ENCODE measurements around the gene UBE3D. TPM values are rescaled to one million over a fixed set of nuclear protein-coding genes. Genes with fewer than 3 reads are reported as not detected.

Gene UBE3D, protein sequence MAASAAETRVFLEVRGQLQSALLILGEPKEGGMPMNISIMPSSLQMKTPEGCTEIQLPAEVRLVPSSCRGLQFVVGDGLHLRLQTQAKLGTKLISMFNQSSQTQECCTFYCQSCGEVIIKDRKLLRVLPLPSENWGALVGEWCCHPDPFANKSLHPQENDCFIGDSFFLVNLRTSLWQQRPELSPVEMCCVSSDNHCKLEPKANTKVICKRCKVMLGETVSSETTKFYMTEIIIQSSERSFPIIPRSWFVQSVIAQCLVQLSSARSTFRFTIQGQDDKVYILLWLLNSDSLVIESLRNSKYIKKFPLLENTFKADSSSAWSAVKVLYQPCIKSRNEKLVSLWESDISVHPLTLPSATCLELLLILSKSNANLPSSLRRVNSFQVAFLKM
- total RNA-seq, result 1 to 10 TPM; 4.0 to 4.2 TPM

DNA sequence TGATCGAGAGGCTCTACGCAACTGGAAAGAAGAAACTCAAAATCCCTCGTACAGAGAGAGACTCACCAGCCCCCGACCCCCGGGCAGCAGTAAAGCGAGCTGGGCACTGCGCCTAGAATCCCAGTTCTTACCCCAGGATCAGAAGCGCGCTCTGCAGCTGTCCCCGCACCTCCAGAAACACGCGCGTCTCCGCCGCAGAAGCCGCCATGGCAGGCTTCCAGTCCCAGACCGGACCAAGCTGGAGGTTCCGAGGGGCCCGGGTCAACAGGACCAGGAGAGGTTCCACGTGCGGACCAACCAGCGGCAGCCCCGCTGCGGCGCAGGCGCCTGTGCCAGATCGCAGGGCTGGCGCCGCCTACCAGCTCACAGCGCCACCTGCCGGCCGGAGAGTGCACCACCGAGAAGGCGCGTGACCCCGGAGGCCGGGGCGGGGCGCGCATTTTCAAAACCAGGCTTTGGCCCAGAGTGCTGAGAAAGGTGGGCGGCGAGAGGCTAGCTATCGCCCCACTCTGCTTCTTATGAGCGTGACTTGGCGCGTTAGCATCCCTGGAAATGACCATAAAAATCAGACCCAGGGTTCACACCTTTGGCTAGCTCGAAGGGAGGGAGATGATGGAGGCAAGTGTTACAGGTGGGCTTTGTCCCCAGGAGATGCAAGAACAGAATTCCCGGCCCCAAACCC is at the start of gene UBE3D:
UBE3D (minus strand) TSS at position 331 of the 682 bp plus-strand sequence; CDS start at position 208, 123 bp downstream.
- CTCF ChIA-PET, result interaction anchor here (0.6 to 3.8 kb wide), 40 partner anchors 10 to 1334 kb away, joined by 3 to 59 read pairs (median 5); partner anchors contain the start of genes PGM3, PRSS35 and RWDD2A
- POLR2A ChIA-PET, result interaction anchor here (0.6 kb wide), 1 partner anchor 123 kb away, joined by 5 read pairs; no protein-coding TSS in a partner anchor
- Mint-ChIP-seq H3K36me3 (ENCODE audit: low read depth) (no peaks in the 10 kb centered on the region), H3K27ac (peak within 1 kb of the TSS; percentile 76), H3K4me3 (peak within 1 kb of the TSS; percentile 88), H3K27me3 (no peaks in the 10 kb centered on the region), H3K9me3 (no peaks in the 10 kb centered on the region), H3K4me1 (peaks cover 42% of the 10 kb centered on the region)
- DNase-seq, result peak; percentile 92

DNA sequence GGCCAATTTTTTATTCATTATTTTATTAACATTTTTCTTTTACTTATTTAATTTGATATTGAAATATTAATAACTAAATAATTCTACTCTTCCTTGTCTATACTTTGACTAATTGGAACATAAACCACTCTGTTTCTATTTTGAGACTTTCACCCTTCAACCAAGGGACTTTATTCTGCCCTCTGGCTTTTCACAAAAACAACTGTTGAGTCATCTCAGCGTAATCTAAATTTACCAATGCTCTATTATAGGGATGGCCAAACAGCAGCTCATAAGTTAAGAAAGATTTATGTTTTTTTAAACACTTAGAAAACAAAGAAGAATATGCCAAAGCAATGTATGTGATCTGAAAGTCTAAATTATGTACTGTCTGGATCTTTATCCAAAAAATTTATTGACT is 48.5 kb upstream of the UBE3D start:
- no peak for DNase-seq
- ChIA-PET POLR2A (no interaction called here), CTCF (no interaction called here)
- Mint-ChIP-seq H3K27me3 (no peaks in the 10 kb centered on the region), H3K9me3 (no peaks in the 10 kb centered on the region), H3K4me3 (no peak overlapping the region), H3K27ac (no peak overlapping the region), H3K4me1 (no peaks in the 10 kb centered on the region), H3K36me3 (ENCODE audit: low read depth) (peaks cover 7% of the 10 kb centered on the region)

DNA sequence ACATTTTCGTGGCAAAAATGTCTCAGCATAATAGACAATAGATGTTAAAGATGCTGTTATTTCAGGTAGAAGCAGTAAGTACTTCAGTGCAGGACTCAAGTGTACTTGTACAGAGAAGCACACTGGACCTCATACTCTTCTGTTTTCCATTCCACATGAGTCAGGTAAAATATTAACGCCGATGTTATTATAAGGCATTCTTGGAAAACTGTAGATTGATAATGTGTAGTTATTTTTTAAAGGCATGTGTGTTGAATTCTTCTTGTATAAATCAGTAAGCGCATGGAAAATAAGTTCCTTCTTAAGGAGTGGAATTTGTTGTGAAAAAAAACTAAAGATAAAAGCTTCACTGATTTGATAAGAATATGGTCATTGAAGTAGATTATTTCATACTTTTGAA is 47.6 kb upstream of the UBE3D start:
- no peak for DNase-seq
- H3K9me3 Mint-ChIP-seq, result no peaks in the 10 kb centered on the region
- ChIA-PET POLR2A (no interaction called here), CTCF (no interaction called here)
- H3K27me3 Mint-ChIP-seq, result no peaks in the 10 kb centered on the region
- no peaks in the 10 kb centered on the region for H3K4me1 Mint-ChIP-seq
- no peak overlapping the region for H3K27ac Mint-ChIP-seq
- H3K4me3 Mint-ChIP-seq, result no peak overlapping the region
- peaks cover 12% of the 10 kb centered on the region for H3K36me3 Mint-ChIP-seq (ENCODE audit: low read depth)

DNA sequence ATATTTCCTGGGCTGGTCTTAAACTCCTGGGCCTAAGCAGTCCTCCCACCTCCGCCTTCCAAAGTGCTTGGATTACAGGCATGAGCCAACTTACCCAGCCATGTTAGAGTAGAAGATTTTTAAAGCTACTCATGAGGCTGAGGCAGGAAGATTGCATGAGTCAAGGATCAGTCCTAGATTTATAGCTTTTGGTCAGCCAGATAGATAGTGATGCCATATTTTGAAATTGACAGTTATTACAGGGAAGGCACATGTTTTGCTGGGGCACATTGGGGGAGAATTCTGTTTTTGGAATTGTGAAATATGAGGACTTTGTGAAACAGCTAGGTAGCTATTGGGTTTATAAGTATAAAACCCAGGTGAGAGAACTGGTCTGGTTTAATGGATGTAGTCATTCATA is 42.7 kb upstream of the UBE3D start:
- Mint-ChIP-seq H3K4me3 (no peak overlapping the region), H3K9me3 (peaks cover 10% of the 10 kb centered on the region), H3K27me3 (no peaks in the 10 kb centered on the region), H3K4me1 (no peaks in the 10 kb centered on the region), H3K36me3 (ENCODE audit: low read depth) (peaks cover 25% of the 10 kb centered on the region), H3K27ac (no peak overlapping the region)
- no peak for DNase-seq
- POLR2A ChIA-PET, result no interaction called here
- CTCF ChIA-PET, result interaction anchor here (0.7 to 1.2 kb wide), 4 partner anchors 9 to 43 kb away, joined by 3 to 4 read pairs (median 4); partner anchors contain the start of gene UBE3D

DNA sequence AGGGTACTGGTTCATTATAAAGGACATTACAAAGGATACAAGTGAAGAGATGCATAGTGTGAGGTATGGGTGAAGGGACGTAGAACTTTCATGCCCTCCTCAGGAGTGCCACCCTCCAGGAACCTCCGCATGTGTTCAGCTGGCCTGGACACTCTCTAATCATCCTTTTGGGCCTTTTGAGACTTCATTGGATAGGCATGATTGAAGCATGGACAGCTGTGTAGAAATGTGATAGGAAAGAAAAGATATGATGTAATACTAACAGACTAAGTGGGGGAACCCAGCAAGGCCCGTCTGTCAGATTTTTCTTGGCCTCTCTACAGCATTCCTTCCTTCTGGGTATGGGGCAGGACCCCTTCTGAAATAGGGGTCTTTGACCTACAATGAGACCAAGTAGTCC is 32.9 kb upstream of the UBE3D start:
- no peak for DNase-seq
- H3K4me1 Mint-ChIP-seq, result no peaks in the 10 kb centered on the region
- CTCF ChIA-PET, result interaction anchor here (0.9 to 1.7 kb wide), 2 partner anchors 7 to 33 kb away, joined by 3 to 7 read pairs; partner anchors contain the start of gene UBE3D
- H3K27me3 Mint-ChIP-seq, result no peaks in the 10 kb centered on the region
- H3K4me3 Mint-ChIP-seq, result no peak overlapping the region
- POLR2A ChIA-PET, result no interaction called here
- peaks cover 22% of the 10 kb centered on the region for H3K36me3 Mint-ChIP-seq (ENCODE audit: low read depth)
- H3K27ac Mint-ChIP-seq, result no peak overlapping the region
- peaks cover 2% of the 10 kb centered on the region for H3K9me3 Mint-ChIP-seq

DNA sequence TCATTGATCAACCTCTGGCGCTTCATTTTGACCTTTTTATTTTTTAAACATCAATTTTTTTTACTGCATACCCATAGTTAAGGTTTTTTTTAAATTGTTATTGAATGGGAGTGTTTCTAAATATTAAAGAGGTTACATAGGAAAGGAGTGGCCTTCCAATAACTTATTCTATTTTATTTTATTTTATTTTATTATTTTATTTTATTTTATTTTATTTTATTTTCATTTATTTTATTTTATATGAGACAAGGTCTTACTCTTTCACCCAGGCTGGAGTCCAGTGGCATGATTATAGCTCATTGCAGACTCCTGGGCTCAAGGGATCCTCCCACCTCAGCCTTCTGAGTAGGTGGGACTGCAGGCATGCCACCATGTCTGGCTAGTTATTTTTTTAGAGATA is 32.0 kb upstream of the UBE3D start:
- no peak for DNase-seq
- Mint-ChIP-seq H3K27ac (no peak overlapping the region), H3K4me3 (no peak overlapping the region), H3K9me3 (no peaks in the 10 kb centered on the region), H3K27me3 (no peaks in the 10 kb centered on the region), H3K4me1 (no peaks in the 10 kb centered on the region), H3K36me3 (ENCODE audit: low read depth) (peaks cover 17% of the 10 kb centered on the region)
- POLR2A ChIA-PET, result no interaction called here
- CTCF ChIA-PET, result interaction anchor here (0.9 to 1.7 kb wide), 2 partner anchors 8 to 32 kb away, joined by 3 to 7 read pairs; partner anchors contain the start of gene UBE3D

DNA sequence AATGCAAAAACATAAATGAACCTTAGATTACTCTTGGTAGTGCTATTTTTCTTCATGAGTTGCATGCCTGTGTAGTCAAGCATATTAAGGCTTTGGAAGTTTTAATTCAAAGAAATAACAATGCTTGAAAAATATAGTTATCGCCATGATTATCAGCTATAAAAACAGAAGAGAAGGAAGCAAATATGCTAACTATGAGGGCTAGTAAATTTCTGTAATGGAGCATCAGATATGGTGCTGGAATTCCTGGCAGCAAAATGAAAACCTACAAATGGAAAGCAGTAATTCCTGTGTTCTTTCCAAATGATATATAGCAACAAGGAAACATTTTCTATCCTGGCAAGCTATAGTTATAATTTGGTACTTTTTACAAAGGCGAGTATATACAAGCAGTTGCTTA is 31.6 kb upstream of the UBE3D start:
- Mint-ChIP-seq H3K9me3 (no peaks in the 10 kb centered on the region), H3K4me3 (no peak overlapping the region), H3K4me1 (no peaks in the 10 kb centered on the region), H3K27me3 (no peaks in the 10 kb centered on the region), H3K36me3 (ENCODE audit: low read depth) (peaks cover 13% of the 10 kb centered on the region), H3K27ac (no peak overlapping the region)
- ChIA-PET POLR2A (no interaction called here), CTCF (no interaction called here)
- DNase-seq, result no peak

DNA sequence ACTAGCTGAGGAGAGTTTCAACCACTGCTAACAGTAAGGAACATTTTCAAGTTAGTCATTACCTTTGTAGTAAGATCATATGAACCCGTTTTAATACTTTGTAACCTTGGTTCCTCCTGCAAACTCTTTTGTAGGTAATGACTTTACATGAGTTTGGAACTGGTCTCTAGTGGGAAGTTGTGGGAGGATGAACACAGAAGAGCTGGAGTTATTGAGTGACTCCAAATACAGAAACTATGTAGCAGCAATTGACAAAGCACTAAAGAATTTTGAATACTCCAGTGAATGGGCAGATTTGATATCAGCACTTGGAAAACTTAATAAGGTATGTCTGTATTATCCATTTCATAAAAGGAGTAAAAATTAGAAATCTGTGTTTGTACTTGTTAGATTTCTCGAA is 31.1 kb upstream of the UBE3D start:
- Mint-ChIP-seq H3K27me3 (no peaks in the 10 kb centered on the region), H3K9me3 (no peaks in the 10 kb centered on the region), H3K4me1 (no peaks in the 10 kb centered on the region), H3K27ac (no peak overlapping the region), H3K4me3 (no peak overlapping the region), H3K36me3 (ENCODE audit: low read depth) (peaks cover 9% of the 10 kb centered on the region)
- ChIA-PET POLR2A (no interaction called here), CTCF (interaction anchor here (0.6 kb wide), 1 partner anchor 1132 kb away, joined by 3 read pairs; no protein-coding TSS in a partner anchor)
- no peak for DNase-seq

DNA sequence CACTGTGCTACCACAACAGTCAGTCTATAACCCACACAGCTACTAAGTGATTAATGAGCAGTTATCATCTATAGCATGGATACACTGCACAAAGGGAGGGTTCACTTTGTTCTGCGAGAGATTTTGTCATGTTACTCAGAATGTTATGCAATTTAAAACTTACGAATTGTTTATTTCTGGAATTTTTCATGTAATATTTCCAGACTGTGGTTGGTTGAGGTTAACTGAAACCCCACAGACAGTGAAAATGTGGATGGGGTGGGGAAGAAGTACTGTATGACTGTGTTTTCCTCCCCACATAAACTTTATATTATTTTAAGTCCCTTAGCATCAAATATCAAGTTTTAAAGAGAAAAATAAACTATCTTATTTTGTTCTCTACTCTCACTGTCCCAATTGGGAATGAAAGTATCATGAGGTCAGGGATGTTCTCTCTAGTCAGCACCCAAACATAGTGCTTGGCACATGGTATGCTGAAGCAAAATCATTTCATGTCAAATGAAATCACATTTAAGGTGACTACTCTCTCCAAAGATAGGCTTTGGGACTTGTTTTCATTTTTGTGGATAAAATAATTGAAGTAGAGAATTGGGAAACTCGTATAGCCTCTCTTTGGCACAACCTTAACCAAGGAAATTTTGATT is 27.2 kb upstream of the UBE3D start:
- Mint-ChIP-seq H3K27me3 (no peaks in the 10 kb centered on the region), H3K9me3 (peaks cover 2% of the 10 kb centered on the region)

DNA sequence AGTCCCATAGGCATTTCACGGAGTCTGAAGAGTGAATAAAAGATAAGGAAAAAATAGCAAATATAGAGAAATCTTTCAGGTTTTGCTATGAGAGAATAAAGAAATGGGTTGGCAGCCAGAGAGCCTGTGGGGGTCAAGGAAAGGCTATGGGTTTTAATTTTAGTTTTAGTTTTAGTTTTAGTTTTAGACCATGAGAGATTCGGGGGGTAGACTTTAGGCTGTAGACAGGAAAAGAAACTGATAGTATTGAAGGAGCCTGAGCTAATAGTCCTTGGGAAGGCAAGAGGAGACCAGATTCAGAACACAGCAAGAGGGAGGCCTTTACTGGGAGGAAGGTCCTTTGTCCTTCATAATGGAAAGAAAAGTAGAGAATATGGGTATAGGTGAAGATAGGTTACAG is 21.1 kb upstream of the UBE3D start:
- peaks cover 18% of the 10 kb centered on the region for H3K4me1 Mint-ChIP-seq
- ChIA-PET POLR2A (no interaction called here), CTCF (interaction anchor here (1.4 to 8.2 kb wide), 2 partner anchors 16 to 20 kb away, joined by 4 to 42 read pairs; partner anchors contain the start of genes DOP1A and UBE3D)
- peak overlapping the region; percentile 41 for H3K4me3 Mint-ChIP-seq
- H3K9me3 Mint-ChIP-seq, result peaks cover 2% of the 10 kb centered on the region
- peaks cover 14% of the 10 kb centered on the region for H3K36me3 Mint-ChIP-seq (ENCODE audit: low read depth)
- no peaks in the 10 kb centered on the region for H3K27me3 Mint-ChIP-seq
- DNase-seq, result no peak
- H3K27ac Mint-ChIP-seq, result no peak overlapping the region

More for the DNA sequence above, 27.2 kb upstream of the UBE3D start:
- Mint-ChIP-seq H3K4me3 (no peak overlapping the region), H3K27ac (no peak overlapping the region), H3K36me3 (ENCODE audit: low read depth) (peaks cover 2% of the 10 kb centered on the region), H3K4me1 (peaks cover 2% of the 10 kb centered on the region)
- CTCF ChIA-PET, result interaction anchor here (1.3 kb wide), 1 partner anchor 25 kb away, joined by 4 read pairs; the partner anchor contains the start of gene DOP1A
- DNase-seq, result no peak
- POLR2A ChIA-PET, result no interaction called here

DNA sequence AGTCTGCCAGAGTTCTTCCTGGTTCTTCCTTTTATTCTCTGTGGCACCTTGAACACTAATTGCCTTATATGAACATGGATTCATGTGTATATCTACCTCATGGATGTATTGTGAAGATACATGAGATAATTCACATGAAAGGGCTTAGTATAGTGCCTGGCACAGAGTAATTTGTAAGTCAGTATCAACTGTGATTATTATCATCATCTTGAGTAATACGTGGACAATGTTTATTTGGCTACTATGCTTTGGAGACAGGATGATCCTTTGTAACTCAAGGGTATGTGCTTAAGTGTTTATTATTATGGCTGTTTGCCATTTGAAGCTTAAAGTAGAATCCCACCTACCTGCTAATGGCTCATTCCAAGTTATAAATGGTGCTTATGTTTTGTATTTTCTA is 17.8 kb upstream of the UBE3D start:
- no peak overlapping the region for H3K27ac Mint-ChIP-seq
- CTCF ChIA-PET, result interaction anchor here (8.2 kb wide), 1 partner anchor 17 kb away, joined by 42 read pairs; the partner anchor contains the start of genes DOP1A and UBE3D
- POLR2A ChIA-PET, result no interaction called here
- H3K27me3 Mint-ChIP-seq, result no peaks in the 10 kb centered on the region
- peaks cover 16% of the 10 kb centered on the region for H3K36me3 Mint-ChIP-seq (ENCODE audit: low read depth)
- H3K4me1 Mint-ChIP-seq, result peaks cover 24% of the 10 kb centered on the region
- H3K9me3 Mint-ChIP-seq, result peaks cover 2% of the 10 kb centered on the region
- DNase-seq, result no peak
- no peak overlapping the region for H3K4me3 Mint-ChIP-seq

DNA sequence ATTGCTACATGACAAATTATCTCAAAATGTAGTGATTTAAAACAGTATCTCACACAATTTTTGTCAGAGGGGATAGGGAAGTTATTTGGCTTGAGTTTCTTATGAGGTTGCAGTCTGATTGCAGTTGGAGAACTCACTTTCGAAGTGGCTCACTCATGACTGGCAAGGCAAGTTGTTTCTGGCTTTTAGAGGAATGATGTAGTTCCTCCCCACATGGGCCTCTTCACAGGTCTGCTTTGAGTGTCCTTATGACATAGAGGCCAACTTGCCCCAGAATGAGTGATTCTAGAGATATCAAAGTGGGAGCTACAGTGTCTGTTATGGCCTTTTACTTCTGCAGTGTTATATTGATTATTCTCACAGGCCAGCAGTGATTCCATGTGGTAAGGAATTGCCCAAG is 8.0 kb upstream of the UBE3D start:
- Mint-ChIP-seq H3K4me3 (no peak overlapping the region), H3K36me3 (ENCODE audit: low read depth) (no peaks in the 10 kb centered on the region), H3K27me3 (no peaks in the 10 kb centered on the region), H3K27ac (no peak overlapping the region), H3K9me3 (no peaks in the 10 kb centered on the region), H3K4me1 (peaks cover 23% of the 10 kb centered on the region)
- POLR2A ChIA-PET, result no interaction called here
- CTCF ChIA-PET, result no interaction called here
- DNase-seq, result no peak

DNA sequence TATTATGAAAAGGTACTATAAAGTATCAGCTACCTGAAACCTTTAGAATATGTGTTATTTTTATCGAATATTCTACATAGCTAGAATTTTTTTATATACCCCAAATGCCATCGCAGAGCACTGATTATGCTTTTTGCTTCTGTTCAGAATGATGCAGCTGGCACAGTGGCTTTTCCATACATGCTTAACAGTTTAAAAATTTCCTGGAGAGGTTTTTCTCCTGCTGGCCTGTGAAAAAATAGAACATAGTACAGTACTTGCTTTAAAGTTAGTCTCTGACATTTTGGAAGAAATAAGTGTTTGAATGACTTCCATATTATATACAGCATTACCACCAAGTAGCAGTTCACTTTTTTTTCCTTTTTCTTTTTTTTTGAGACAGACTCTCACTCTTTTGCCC is 7.1 kb upstream of the UBE3D start:
- POLR2A ChIA-PET, result no interaction called here
- Mint-ChIP-seq H3K36me3 (ENCODE audit: low read depth) (no peaks in the 10 kb centered on the region), H3K27me3 (no peaks in the 10 kb centered on the region), H3K27ac (no peak overlapping the region), H3K4me1 (peaks cover 28% of the 10 kb centered on the region), H3K9me3 (no peaks in the 10 kb centered on the region), H3K4me3 (no peak overlapping the region)
- no peak for DNase-seq
- CTCF ChIA-PET, result no interaction called here

Measured in activated CD4-positive, alpha-beta T cell treated with anti-CD3 and anti-CD28 coated beads, Interleukin-2, amount 10 ng/mL, durations not matched to agents 7 days and 5 days (primary cell).